Chondrocyte (in vitro differentiated cells): Measurements from ENCODE around the gene PFKP. TPM values are rescaled to one million over a fixed set of nuclear protein-coding genes. Genes with fewer than 3 reads are reported as not detected.

Source experiments
- DNase-seq: peaks from one replicate; pipeline ENCODE4 v3.0.0; 2021; ENCODE audit warnings: mixed read lengths, low spot score
- H3K27ac Mint-ChIP-seq: one replicate; pipeline ENCODE4 v1.8.0; 2021; ENCODE audit warnings: mild to moderate bottlenecking, moderate library complexity, mixed read lengths; ENCODE audit not compliant: unreplicated experiment
- H3K27me3 Mint-ChIP-seq: 2 replicates; pipeline ENCODE4 v1.8.0; 2021; ENCODE audit warnings: low read depth, mixed read lengths
- H3K36me3 Mint-ChIP-seq: 2 replicates; pipeline ENCODE4 v1.8.0; 2021; ENCODE audit warnings: low read depth, mixed read lengths
- H3K4me1 Mint-ChIP-seq: 2 replicates; pipeline ENCODE4 v1.8.0; 2021; ENCODE audit warnings: low read depth, mild to moderate bottlenecking, mixed read lengths
- H3K4me3 Mint-ChIP-seq: one replicate; pipeline ENCODE4 v1.8.0; 2021; ENCODE audit warnings: mild to moderate bottlenecking, moderate library complexity, mixed read lengths; ENCODE audit not compliant: unreplicated experiment
- H3K9me3 Mint-ChIP-seq: 2 replicates; pipeline ENCODE4 v1.8.0; 2021; ENCODE audit warnings: low read depth, mixed read lengths
- total RNA-seq: library from RNA; stranded (reverse); gene quantifications from 3 replicates; pipeline ENCODE4 v1.2.1, GENCODE V29; 2021
- TF ChIP-seq, protein P1 (sequence below): fragments of 200-600 bp; sonication (generic); IDR thresholded peaks from 2 replicates; pipeline ENCODE4 v1.5.0; 2021; ENCODE audit warnings: antibody characterized with exemption, mild to moderate bottlenecking, moderate library complexity

Gene PFKP
- total RNA-seq, 1 donor from 2014 or later: 182 TPM

DNA sequence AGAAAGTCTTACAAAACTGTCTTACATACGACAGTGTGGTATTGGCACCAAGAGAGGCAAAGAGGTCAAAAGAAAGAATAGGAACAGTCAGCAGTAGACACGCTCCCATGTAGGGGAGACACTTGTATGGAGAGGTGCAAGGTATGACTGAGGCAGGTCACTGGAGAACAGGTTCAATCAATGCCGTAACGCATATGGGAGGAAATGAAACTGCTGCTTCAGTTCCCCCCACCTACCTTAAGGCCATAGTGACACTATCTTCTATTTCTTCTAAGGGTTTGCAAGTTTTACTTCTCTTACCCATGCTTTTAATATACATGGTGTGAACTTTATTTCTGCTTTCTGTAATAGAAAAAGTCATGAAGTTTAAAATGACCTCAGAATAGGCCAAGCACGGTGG is 110.7 kb downstream of the PFKP start:
- H3K4me1 Mint-ChIP-seq: peaks cover 1% of the 10 kb centered on the region
- no peak for DNase-seq
- TF ChIP-seq, protein P1, sequence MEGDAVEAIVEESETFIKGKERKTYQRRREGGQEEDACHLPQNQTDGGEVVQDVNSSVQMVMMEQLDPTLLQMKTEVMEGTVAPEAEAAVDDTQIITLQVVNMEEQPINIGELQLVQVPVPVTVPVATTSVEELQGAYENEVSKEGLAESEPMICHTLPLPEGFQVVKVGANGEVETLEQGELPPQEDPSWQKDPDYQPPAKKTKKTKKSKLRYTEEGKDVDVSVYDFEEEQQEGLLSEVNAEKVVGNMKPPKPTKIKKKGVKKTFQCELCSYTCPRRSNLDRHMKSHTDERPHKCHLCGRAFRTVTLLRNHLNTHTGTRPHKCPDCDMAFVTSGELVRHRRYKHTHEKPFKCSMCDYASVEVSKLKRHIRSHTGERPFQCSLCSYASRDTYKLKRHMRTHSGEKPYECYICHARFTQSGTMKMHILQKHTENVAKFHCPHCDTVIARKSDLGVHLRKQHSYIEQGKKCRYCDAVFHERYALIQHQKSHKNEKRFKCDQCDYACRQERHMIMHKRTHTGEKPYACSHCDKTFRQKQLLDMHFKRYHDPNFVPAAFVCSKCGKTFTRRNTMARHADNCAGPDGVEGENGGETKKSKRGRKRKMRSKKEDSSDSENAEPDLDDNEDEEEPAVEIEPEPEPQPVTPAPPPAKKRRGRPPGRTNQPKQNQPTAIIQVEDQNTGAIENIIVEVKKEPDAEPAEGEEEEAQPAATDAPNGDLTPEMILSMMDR: no peak
- H3K4me3 Mint-ChIP-seq: no peak overlapping the region
- H3K27ac Mint-ChIP-seq: no peak overlapping the region
- peaks cover 2% of the 10 kb centered on the region for H3K27me3 Mint-ChIP-seq
- no peaks in the 10 kb centered on the region for H3K9me3 Mint-ChIP-seq
- H3K36me3 Mint-ChIP-seq: no peaks in the 10 kb centered on the region

DNA sequence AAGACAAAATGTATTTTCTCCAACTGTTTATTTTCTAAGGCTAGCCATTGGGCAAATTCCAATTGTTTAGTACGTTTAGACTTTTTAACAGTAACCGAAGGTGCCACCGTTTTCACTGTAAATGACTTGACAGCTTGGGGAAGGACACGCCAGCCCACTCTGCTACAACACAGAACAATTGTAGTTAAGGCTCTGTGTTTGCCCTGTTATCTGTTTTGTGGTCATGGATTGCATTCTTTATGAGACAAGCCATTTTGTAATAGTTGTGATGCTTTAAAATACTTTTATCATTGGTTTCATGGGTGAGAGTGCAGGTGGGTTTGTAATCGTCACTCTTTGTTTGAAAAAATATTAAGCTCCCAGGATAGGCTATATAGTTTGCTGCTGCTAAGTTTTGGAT is 111.8 kb downstream of the PFKP start:
- Mint-ChIP-seq H3K27me3 (peaks cover 2% of the 10 kb centered on the region), H3K9me3 (no peaks in the 10 kb centered on the region)

DNA sequence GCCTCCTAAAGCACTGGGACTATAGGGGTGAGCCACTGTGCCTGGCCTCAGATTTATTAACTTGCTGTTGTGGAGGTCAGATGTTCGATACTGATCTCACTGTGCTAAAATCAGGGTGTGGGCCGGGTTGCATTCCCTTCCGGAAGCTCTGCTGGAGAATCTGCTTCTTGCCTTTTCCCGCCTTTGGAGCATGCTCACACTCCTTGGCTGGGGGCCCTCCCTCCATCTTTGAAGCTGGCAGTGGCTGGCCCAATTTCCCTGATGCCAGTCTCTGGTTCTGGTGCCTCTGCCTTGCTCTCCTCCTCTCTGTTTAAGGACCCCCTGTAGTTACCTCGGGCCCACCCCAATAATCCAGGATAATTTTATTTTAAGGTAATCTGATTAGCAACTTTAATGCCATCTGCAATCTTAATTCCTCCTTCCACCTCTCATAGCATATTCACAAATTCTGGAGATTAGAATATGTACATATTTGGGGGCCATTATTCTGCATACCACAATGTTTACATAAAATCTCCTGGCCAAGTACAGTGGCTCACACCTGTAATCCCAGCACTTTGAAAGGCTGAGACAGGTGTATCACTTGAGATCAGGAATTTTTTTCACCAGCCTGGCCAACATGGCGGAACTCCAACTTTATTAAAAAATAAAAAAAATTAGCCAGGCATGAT is 113.1 kb downstream of the PFKP start:
- no peaks in the 10 kb centered on the region for H3K4me1 Mint-ChIP-seq
- DNase-seq: no peak
- no peak overlapping the region for H3K27ac Mint-ChIP-seq
- no peak overlapping the region for H3K4me3 Mint-ChIP-seq
- TF ChIP-seq, protein P1: no peak
- no peaks in the 10 kb centered on the region for H3K9me3 Mint-ChIP-seq
- H3K27me3 Mint-ChIP-seq: peaks cover 2% of the 10 kb centered on the region
- no peaks in the 10 kb centered on the region for H3K36me3 Mint-ChIP-seq

More for the DNA sequence above, 111.8 kb downstream of the PFKP start:
- TF ChIP-seq, protein P1: no peak
- H3K36me3 Mint-ChIP-seq: no peaks in the 10 kb centered on the region
- H3K4me1 Mint-ChIP-seq: no peaks in the 10 kb centered on the region
- H3K27ac Mint-ChIP-seq: no peak overlapping the region
- H3K4me3 Mint-ChIP-seq: no peak overlapping the region
- DNase-seq: no peak

- Mint-ChIP-seq H3K9me3 (no peaks in the 10 kb centered on the region), H3K4me3 (no peak overlapping the region), H3K27me3 (peaks cover 2% of the 10 kb centered on the region), H3K36me3 (no peaks in the 10 kb centered on the region), H3K27ac (no peak overlapping the region), H3K4me1 (no peaks in the 10 kb centered on the region)
- TF ChIP-seq, protein P1: no peak
- DNase-seq: no peak
Measured at GRCh38 chr10:3185386-3185785, 118.0 kb downstream of the PFKP start.

- no peak for DNase-seq
- TF ChIP-seq, protein P1: no peak
- H3K36me3 Mint-ChIP-seq: no peaks in the 10 kb centered on the region
- H3K9me3 Mint-ChIP-seq: no peaks in the 10 kb centered on the region
- H3K4me1 Mint-ChIP-seq: no peaks in the 10 kb centered on the region
- no peak overlapping the region for H3K4me3 Mint-ChIP-seq
- no peak overlapping the region for H3K27ac Mint-ChIP-seq
- peaks cover 2% of the 10 kb centered on the region for H3K27me3 Mint-ChIP-seq
Measured at GRCh38 chr10:3186368-3186767, 119.0 kb downstream of the PFKP start.

Other genes starting within 250 kb of the PFKP start
- 71.8 to 95.0 TPM (median 84.9 TPM) in 3 replicates for gene PITRM1, start 105.2 kb downstream of the PFKP start, total RNA-seq